Stromal cell of bone marrow (primary cell): ENCODE measurements around the gene FARP1.
A peak's percentile ranks its signal among the peaks of the same experiment; 100 is the strongest.

Source experiments
- DNase-seq: peaks from one replicate; pipeline ENCODE4 v3.0.0-alpha.2; 2012; ENCODE audit warnings: low read depth

FARP1 gene

DNA sequence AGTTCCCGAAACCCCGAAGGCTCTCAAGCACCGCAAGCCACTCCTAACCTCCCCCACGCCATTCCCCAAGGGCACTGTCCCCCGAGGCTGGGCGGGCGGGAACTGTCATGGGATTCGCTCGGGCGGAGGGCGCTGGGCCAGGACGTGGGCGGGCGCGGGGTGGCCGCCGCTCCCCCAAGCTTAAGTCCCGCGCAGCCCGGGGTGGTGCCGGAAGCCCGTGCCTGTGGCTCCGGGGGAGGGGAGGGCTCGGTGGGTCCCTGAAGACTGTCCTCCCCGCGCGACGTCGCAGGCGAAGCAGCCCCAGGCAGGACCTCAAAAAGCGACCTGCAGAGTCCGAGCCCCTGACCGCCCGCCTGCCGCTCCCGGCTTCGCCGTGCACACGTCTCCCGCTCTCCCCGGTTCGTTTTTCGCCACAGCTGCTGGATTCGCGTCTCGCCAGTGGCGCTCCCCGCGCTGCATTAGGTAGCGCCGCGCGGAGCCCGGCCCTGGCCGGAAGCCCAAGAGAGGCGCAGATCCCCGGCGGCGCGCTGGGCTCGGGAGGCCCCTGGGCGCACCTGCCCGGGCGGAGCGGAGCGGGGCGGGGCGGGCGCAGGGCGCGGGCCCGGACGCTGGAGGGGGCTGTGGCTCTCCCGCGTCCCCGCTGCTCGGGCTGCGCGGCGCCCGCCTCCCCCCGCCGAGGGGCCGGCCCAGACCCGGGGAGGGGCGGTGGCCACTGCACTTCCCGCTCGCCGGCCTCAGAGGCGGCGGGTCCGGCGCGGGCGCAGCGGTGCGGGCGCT lies at the start of gene FARP1:
FARP1 (plus strand) TSS at position 715 of the 777 bp plus-strand sequence. CDS start 70,149 bp downstream, outside the sequence.
- peak; percentile 45 for DNase-seq

DNA sequence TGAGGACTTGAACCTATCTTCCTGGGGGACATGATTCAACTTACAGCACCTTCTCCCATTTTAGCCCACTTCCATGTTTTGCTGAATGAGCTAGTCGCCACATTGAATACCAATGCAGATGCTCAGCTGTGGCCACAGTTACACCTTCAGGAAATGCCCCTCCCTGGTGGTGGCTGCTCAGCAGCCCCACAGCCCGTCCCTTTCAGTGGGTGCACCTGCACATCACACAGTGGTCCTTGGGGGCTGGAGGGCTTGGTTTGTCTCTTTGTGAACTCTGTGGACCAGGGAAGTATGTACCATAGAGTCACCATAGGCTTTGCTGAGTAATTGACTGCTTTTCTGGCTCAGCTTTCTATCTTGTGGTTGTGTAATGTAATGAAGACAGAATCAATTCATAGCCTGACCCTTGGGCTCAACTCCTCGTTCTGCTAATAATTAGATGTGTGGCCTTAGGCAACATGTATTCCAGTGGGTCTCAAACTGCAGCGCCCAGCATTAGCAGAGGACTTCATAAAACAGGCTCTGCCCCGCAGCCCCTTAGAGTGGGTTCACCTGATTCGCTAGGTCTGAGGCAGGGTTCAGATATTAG lies 48.1 kb upstream of the FARP1 start:
- no peak for DNase-seq

DNA sequence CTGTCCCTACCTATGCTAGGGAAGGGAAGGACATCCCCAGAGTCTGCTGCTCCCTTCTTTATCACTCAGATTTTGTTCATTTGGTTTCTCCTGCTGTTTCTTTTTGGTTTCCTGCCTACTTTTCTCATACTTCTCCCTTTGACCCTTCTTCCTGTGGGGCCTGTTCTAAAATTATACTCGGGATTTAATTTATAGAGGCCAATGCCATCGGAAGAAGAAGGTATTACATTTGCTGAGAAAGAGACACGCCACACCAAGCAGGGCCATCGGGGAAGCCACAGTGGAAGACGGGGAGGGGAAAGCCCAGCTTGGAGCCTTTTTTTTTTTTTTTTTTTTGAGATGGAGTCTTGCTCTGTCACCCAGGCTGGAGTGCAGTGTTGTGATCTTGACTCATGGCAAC lies 46.8 kb upstream of the FARP1 start:
- no peak for DNase-seq

DNA sequence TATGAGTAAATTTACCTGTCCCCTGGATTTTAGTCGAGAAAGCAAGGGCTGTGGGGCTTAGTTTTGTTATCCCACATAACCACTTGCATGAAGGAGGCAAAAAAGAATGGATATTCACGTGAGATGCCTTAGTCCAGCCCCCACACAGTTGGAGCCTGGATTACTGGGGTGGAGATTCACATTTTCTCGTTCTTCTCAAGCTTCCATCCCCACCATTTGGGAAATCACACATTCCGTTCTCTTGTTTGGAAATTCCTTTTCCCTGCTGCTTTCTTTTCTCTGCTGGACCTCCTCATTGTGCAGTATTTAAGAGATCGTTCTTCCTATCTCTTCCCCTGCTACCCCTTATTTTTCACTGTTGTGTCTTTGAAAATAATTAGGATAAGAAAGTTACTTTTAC lies 45.1 kb upstream of the FARP1 start:
- no peak for DNase-seq

GRCh38 chr13:98098516-98098915 lies 44.4 kb upstream of the FARP1 start:
- peak; percentile 38 for DNase-seq

- DNase-seq: no peak
These were observed 43.3 kb upstream of the FARP1 start for GRCh38 chr13:98099627-98100026.

DNA sequence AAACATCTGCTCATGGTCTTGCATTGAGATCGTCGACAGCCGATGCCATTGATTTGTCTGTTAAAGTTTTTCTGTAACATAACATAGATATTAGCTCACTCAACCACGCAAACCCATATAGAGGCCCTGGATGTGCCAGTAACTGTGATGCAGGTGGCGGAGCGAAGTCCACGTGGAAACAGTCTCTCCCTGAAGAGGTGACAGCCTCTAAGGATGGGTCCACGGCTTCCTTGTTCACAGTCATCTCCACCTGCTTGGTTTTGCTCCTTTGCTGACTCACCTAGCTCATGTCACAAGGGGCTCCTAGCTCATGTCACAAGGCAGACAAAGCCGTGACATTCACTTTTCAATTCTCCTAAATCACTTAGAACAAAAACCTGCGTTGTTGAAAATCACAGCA lies 42.4 kb upstream of the FARP1 start:
- no peak for DNase-seq

DNA sequence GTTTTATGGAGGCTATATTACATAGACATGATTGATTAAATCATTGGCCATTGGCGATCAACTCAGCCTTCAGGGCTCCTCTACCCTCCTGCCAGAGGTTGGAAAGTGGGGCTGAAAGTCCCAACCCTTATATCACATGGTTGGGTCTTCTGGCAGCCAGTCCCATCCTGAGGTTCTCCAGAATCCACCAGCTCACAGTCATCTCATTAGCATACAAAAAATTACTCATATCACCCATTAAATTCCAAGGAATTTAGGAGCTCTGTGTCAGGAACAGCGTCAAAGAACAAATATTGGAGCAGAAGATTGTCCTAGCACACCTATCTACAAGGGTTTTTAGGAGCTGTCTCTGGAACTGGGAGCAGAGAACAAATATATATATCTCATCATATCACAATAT lies 39.4 kb upstream of the FARP1 start:
- no peak for DNase-seq

DNA sequence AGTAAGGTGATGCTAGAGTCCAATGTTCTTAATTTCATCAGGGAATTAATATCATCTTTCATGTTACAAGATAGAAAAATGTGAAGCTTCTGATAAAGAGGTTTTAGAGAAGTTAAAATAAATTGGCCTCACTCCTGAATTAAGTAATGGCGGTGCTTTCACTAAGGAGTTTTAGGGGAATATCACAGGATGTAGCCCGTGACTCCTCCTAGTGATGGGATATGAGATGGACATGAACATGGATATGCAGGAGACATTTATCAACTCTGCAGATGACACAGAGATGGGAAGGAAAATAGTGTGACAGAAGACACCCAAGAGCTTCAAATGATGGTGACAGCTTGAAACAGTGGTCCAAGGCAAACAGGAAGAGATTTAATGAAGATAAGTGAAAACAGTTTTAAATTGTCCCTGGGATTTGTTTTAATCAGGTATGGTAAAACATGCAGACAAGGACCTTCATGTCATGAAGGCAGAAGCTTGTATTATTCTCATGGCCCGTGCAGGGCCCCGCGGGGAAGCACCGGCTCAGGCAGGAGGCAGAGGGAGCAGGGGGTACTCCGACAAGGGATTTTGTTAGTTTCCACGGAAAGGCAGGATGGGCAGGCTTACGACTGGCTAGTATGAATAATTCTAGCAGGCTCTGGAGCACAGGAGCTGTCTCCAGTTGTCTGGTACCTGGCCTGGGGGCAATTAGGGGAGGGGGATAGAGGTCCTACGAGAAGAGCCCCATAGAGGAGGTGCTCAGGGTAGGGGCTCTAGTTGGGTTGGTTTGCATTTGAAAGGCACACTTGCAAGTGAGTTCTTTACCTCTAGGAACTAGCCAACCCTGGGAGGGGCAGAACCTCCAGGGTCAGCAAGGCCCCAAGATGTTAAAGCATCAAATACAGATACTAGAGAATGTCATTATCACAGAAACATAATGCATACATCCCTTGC lies 38.7 kb upstream of the FARP1 start:
- DNase-seq: no peak

DNA sequence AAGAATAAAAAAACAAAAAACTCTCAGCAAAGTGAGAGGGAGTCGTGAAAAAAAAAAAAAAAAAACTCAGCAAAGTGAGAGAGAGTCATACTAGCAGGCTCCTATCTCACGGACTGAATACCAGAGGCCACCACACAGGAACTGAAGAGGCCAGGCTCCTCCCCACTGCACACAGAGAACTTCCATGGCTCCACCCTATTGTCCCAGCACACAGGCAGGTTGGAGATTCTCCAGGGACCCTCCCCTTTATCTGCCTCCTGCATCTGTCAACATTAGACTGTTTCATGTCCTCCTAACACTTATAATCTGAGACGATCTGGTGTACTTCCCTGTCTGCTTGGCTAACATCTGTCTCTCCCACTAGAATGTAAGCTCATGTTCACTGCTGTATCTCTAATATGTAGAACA lies 37.0 kb upstream of the FARP1 start:
- no peak for DNase-seq

GRCh38 chr13:98108341-98108740 lies 34.6 kb upstream of the FARP1 start:
- no peak for DNase-seq

- DNase-seq: no peak
These were observed 33.6 kb upstream of the FARP1 start for GRCh38 chr13:98109226-98109853.

DNA sequence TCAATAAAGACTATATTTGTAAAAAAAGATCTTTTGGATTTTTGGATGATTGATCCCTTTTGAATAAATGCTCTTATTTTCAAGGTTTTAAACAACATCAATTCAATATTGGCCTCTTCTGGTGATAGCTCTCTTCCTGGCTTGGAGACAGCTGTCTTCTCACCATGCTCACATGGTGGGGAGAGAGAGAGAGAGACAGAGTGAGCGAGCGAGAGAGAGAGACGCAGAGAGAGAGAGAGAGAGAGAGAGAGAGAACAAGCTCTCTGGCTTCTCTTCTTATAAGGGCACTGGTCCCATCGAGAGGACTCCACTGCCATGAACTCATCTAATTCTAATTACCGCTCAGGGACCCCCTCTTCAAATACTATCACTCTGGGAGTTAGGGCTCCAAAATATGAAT lies 32.1 kb upstream of the FARP1 start:
- no peak for DNase-seq

DNA sequence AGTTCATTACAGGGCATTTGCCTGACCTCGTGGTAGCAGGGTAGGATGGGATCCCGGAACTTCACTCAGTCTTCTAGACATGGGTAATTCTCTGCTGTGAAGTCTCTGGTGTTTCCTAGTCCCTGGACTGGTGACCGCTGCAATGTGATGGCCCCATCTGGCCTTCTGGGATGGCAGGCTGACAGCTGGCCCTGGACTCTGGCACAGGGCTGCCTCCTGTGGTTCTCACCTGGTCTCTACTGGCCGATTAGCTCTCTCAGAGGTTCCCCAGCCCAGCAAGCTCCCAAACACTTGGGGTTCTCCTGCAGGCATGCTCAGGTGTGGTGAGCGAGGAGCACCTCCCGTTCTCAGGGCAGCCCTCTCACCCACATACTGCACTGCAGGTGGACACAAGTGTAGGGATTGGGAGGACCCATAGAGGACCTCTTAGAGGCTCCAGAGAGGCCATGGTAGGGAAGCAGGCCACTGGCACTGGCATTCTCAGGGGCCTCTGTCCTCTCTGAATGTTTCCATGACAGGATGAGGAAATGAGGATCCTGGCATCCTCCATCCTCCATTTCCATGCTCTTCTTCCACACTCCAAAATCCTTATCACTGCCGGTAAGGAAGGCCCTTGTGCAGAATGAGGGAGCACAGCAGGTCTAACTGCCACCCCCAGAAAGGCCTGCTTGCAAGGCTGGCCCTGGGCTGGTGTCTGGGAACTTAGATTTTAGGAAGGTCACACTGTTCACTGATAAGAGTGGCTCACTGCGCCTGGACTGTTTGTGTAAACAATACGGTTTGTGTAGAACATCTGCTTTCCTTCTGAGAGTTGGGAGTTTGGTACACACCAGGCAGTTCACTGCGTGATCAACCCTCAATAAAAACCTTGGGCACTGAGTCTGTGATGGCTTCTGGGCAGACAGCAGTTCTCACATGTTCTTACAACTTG lies 31.5 kb upstream of the FARP1 start:
- no peak for DNase-seq

GRCh38 chr13:98112456-98112855 lies 30.4 kb upstream of the FARP1 start:
- no peak for DNase-seq

- no peak for DNase-seq
These were observed 24.0 kb upstream of the FARP1 start for GRCh38 chr13:98118865-98119264.

GRCh38 chr13:98123176-98123575 lies 19.7 kb upstream of the FARP1 start:
- no peak for DNase-seq

DNA sequence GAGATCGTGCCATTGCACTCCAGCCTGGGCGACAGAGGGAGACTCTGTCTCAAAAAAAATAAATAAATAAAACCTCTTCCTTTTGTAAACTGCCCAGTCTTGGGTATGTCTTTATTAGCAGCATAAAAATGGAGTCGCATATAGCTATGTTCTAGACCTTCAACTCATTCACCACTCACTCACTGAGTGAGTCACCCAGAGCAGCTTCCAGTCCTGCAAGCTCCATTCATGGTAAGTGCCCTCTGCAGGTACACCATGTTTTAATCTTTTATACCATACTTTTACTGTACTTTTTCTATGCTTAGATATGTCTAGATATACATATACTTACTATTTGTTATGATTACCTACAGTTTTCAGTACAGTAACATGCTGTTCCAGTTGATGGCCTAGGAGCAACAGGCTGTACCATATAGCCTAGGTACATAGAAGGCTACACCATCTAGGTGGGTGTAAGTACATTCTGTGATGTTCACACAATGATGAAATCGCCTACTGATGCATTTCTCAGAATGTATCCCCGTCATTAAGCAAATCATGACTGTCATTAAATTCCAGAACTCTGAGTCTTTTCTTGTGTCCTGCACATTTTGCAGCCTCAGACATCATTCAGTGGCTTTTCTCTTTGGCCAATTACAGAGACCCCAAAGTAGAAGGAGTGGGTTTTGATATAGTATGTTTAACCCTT lies 13.7 kb upstream of the FARP1 start:
- DNase-seq: no peak

DNA sequence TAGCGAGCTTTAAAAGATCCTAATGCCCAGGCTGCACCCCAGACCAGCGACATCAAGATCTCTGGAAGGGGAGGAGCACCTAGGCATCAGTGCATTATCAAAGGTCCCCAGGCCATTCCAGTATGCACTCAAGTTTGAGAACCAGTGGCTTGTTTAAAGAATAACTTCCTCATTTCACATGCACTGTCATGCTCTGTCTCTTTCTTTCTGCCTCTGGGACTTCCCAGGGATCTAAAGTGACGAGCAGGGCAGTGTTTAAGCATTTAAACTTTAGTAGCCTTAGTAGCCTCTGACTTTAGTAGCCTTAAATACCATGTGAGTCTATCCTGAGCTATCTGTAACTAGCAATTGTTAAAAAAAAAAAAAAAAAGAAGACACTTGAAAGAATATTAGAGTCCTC lies 8.9 kb upstream of the FARP1 start:
- DNase-seq: no peak

DNA sequence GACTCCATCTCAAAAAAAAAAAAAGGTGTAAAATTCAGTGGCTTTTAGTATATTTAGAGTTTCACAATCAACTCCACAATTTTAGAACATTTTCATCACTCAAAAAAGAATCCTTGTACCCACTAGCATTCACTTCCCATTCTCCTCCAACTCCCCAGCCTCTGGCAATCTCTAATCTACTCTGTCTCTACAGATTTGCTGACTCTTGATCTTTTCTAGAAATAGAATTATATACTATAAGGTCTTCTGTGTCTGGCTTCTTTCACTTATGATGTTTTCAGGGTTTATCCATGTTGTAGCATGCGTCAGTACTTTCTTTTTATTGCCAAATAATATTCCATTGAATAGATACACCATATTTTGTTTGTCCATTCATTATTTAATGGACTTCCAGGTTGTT lies 8.0 kb upstream of the FARP1 start:
- DNase-seq: no peak

DNA sequence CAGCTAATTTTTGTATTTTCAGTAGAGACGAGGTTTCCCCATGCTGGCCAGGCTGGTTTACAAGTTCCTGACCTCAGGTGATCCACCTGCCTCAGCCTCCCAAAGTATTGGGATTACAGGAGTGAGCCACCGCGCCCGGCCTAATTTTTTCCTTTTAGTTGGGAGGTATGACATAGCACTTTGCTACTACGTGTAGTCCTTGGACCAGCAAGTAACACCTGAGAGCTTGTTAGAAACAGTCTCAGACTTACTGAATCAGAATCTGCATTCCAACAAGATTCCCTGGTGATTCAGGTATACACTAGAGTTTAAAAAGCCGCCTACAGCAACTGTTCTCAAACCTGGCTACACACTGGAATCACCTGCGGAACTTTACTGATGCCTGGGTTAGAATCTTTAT lies 1.8 kb upstream of the FARP1 start:
- no peak for DNase-seq
